Breast epithelium (tissue), 4 donors: ENCODE results near the gene NCEH1. TPM values are rescaled to one million over a fixed set of nuclear protein-coding genes. Genes with fewer than 3 reads are reported as not detected.
A peak's percentile ranks its signal among the peaks of the same experiment; 100 is the strongest.

Experiments used
- DNase-seq, 2 donors: peaks; one replicate each; pipeline ENCODE4 v3.0.0-alpha.2; 2019; ENCODE audit warnings: low spot score in 2 of 2
- H3K27ac ChIP-seq, 2 donors: fragments of 200-600 bp; sonication (generic) in 1 of 2; one replicate each; pipeline ENCODE4 v1.5.1; 2016 to 2019; ENCODE audit warnings: mild to moderate bottlenecking in 1 of 2
- H3K27me3 ChIP-seq, 2 donors: fragments of 200-600 bp; sonication (generic) in 1 of 2; one replicate each; pipeline versions ENCODE4 v1.5.1 to v1.6.0; 2017 to 2019; ENCODE audit warnings: control low read depth in 1 of 2, mild to moderate bottlenecking in 1 of 2
- H3K36me3 ChIP-seq: fragments of 200-600 bp; one replicate; pipeline ENCODE4 v1.5.1; 2019
- H3K4me1 ChIP-seq, 2 donors: fragments of 200-600 bp; sonication (generic); one replicate each; pipeline ENCODE4 v1.5.1; 2016 to 2019; ENCODE audit warnings: control low read depth in 1 of 2
- H3K4me3 ChIP-seq, 3 donors: fragments of 200-600 bp; sonication (generic); 1 replicate in 2 of 3; 2 replicates in 1 of 3; pipeline ENCODE4 v1.5.1; 2016 to 2019; ENCODE audit warnings: mild to moderate bottlenecking in 3 of 3, moderate library complexity in 2 of 3
- H3K9me3 ChIP-seq, 2 donors: fragments of 200-600 bp; sonication (generic) in 1 of 2; one replicate each; pipeline ENCODE4 v1.5.1; 2016 to 2019; ENCODE audit warnings: control low read depth in 1 of 2
- POLR2A ChIP-seq: fragments of 450-650 bp; IDR thresholded peaks from one replicate; pipeline ENCODE4 v1.6.1; 2016; ENCODE audit warnings: antibody characterized with exemption, mild to moderate bottlenecking, moderate library complexity
- POLR2AphosphoS5 ChIP-seq, 3 donors: sonication (generic); formaldehyde crosslinking; IDR thresholded peaks; one replicate each; pipeline ENCODE4 v1.6.1; 2017; ENCODE audit warnings: antibody characterized with exemption in 3 of 3
- intact Hi-C: fragments of 100-400 bp; cut with DNase I; formaldehyde crosslinking; loops from one replicate; pipeline ENCODE4 v1.15.1; 2023; ENCODE audit warnings: low total_unique reads
- total RNA-seq, 3 donors: library from RNA; depleted of rRNA; stranded (reverse); fragments of >200 nt; gene quantifications; one replicate each; pipeline ENCODE4 v1.1.0, GENCODE V29; 2016
- TF ChIP-seq, protein P1 (sequence below), 3 donors: fragments of 450-650 bp; IDR thresholded peaks; one replicate each; pipeline ENCODE4 v1.5.1; 2016 to 2017; ENCODE audit warnings: antibody characterized with exemption in 3 of 3, mild to moderate bottlenecking in 3 of 3, moderate library complexity in 3 of 3

The NCEH1 gene
- total RNA-seq, 3 donors from 2014 or later, result 8.5 to 23.9 (median 10.4) TPM

DNA sequence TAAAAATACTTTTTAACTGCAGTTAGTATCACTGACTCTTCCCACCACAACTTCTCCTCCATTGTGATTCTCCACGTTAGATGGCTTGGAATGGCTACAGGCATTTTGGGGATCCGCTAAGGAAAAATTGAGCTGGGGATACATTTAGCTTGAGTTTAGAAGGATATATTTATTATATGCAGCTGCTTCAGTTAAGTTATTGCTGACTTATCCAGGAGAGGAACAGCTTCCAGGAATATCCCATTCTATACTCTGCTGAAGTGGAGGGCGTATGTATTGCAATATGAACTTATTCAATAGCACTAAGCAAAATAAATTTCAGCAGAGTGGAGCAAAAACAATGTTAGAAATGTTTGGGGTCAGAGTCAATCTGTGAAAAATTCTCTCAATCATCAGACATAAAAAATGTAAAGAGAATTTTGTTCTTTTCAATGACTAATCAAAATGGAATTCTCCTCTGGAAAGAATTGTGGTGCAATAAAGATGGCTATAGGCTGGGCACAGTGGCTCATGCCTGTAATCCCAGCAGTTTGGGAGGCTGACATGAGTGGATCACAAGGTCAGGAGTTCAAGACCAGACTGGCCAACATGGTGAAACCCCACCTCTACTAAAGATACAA is 84.7 kb downstream of the NCEH1 start:
- Histone ChIP-seq H3K27me3 (no peaks in the 10 kb centered on the region), H3K4me1 (no peaks in the 10 kb centered on the region), H3K27ac (no peak overlapping the region), H3K4me3 (no peak overlapping the region), H3K9me3 (no peaks in the 10 kb centered on the region), H3K36me3 (no peaks in the 10 kb centered on the region)
- TF ChIP-seq, protein P1, sequence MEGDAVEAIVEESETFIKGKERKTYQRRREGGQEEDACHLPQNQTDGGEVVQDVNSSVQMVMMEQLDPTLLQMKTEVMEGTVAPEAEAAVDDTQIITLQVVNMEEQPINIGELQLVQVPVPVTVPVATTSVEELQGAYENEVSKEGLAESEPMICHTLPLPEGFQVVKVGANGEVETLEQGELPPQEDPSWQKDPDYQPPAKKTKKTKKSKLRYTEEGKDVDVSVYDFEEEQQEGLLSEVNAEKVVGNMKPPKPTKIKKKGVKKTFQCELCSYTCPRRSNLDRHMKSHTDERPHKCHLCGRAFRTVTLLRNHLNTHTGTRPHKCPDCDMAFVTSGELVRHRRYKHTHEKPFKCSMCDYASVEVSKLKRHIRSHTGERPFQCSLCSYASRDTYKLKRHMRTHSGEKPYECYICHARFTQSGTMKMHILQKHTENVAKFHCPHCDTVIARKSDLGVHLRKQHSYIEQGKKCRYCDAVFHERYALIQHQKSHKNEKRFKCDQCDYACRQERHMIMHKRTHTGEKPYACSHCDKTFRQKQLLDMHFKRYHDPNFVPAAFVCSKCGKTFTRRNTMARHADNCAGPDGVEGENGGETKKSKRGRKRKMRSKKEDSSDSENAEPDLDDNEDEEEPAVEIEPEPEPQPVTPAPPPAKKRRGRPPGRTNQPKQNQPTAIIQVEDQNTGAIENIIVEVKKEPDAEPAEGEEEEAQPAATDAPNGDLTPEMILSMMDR (IDR thresholded peaks at IDR 0.05), result no peak
- intact Hi-C loops, result no loop called here
- DNase-seq, result no peak

DNA sequence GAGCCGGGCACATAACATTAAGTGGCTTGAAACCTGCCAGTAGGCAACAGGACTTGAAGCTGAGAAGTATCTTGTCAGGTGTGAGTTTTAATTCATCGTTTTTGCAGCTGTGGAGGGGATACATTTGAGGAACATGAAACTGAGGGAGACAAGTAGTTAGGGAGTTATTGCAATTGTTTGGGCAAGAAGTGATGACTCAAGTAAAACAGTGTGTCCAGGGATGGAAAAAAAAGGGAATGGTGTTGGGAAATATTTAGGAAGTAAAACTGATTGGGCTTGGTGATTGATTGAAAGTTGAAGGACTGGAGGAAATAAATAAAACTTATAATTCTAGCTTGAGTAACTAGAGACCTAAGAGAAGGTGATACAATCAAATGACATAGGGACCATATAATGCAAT is 85.5 kb downstream of the NCEH1 start:
- H3K4me1 ChIP-seq, result no peaks in the 10 kb centered on the region
- no peak overlapping the region for H3K4me3 ChIP-seq
- intact Hi-C loops, result no loop called here
- H3K27me3 ChIP-seq, result no peaks in the 10 kb centered on the region
- DNase-seq, result no peak
- TF ChIP-seq, protein P1 (IDR thresholded peaks at IDR 0.05), result no peak
- no peak for TF ChIP-seq POLR2AphosphoS5 (IDR thresholded peaks at IDR 0.05)
- no peak for TF ChIP-seq POLR2A
- H3K9me3 ChIP-seq, result no peaks in the 10 kb centered on the region
- no peak overlapping the region for H3K27ac ChIP-seq
- H3K36me3 ChIP-seq, result no peaks in the 10 kb centered on the region

DNA sequence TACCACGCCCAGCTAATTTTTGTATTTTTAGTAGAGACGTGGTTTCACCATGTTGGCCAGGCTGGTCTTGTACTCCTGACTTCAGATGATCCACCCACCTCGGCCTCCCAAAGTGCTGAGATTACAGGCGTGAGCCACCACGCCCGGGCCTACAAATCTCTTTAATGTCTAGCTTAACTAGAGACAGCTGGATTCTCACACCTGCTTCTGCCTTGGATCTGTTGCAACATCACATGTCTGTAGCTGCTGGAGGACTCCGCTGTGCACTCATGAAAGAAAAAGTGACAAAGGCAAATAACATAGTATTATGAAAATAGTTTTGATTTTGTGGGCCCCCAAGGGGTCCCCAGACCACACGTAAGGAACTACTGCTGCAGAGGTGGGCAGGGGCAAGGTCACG is 85.9 kb downstream of the NCEH1 start:
- DNase-seq, result no peak
- no peaks in the 10 kb centered on the region for H3K27me3 ChIP-seq
- TF ChIP-seq POLR2A, result no peak
- TF ChIP-seq, protein P1 (IDR thresholded peaks at IDR 0.05), result no peak
- TF ChIP-seq POLR2AphosphoS5 (IDR thresholded peaks at IDR 0.05), result no peak
- no peaks in the 10 kb centered on the region for H3K4me1 ChIP-seq
- H3K9me3 ChIP-seq, result no peaks in the 10 kb centered on the region
- H3K27ac ChIP-seq, result no peak overlapping the region
- intact Hi-C loops, result no loop called here
- no peak overlapping the region for H3K4me3 ChIP-seq
- no peaks in the 10 kb centered on the region for H3K36me3 ChIP-seq

DNA sequence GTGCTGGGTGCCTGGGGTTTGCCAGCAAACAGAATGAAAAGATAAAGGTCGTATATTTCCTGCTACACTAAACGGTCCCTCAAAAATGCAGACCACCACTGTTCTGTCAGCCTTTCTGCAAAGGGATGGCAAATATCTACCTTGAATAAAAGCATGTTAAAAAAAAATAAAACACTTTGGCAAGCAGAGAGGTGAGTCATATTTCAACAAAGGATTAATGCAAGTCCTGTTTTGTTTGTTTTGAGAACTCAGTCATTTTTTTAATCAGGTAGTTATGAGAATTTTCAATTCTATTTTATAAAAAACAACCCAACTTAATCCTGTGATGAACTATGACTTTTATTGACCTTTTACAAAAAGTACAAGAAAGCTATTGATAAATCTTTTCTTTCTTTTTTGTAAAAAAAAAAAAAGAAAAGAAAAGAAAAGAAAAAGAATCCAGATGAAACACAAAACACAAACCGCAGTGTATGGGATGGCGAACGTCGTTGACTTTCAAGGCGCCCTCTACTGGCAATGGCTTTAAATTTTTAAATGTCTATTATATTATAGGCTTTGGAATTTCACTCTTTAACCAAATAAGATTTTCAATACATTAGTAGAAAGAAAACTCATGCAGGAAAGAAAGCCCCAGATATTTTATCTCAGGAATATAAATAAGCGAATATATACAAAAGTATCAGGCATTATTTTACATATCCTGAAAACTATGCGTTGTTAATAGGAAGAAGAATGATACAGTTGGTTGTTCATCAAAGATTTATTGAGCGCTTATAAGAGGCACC is 87.8 kb downstream of the NCEH1 start:
- no peak for DNase-seq
- Histone ChIP-seq H3K9me3 (no peaks in the 10 kb centered on the region), H3K27me3 (no peaks in the 10 kb centered on the region), H3K36me3 (no peaks in the 10 kb centered on the region), H3K27ac (peak overlapping the region; percentile 48 to 76), H3K4me3 (no peak overlapping the region), H3K4me1 (no peaks in the 10 kb centered on the region)
- intact Hi-C loops, result no loop called here
- TF ChIP-seq POLR2A (no peak), POLR2AphosphoS5 (IDR thresholded peaks at IDR 0.05) (no peak)
- TF ChIP-seq, protein P1 (IDR thresholded peaks at IDR 0.05), result peak; percentile 45 to 64 (median 51)

DNA sequence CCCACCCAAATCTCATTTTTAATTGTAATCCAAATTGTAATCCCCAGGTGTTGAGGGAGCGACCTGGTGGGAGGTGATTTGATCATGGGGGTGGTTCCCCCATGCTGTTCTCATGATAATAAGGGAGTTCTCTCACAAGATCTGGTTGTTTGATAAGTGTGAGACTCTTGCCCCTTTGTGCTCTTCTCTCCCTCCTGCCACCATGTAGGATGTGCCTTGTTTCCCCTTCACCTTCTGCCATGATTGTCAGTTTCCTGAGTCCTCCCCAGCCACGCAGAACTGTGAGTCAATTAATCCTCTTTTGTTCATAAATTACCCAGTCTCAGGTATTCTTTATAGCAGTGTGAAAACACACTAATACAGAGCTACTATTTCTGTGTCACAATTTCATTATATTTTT is 88.7 kb downstream of the NCEH1 start:
- TF ChIP-seq POLR2A (no peak), POLR2AphosphoS5 (IDR thresholded peaks at IDR 0.05) (no peak)
- TF ChIP-seq, protein P1 (IDR thresholded peaks at IDR 0.05), result no peak
- peak overlapping the region; percentile 56 to 76 for H3K27ac ChIP-seq
- DNase-seq, result no peak
- intact Hi-C loops, result no loop called here
- H3K36me3 ChIP-seq, result no peaks in the 10 kb centered on the region
- no peaks in the 10 kb centered on the region for H3K4me1 ChIP-seq
- H3K4me3 ChIP-seq, result no peak overlapping the region
- no peaks in the 10 kb centered on the region for H3K27me3 ChIP-seq
- H3K9me3 ChIP-seq, result no peaks in the 10 kb centered on the region
